Stimulated activated naive CD8-positive, alpha-beta T cell treated with anti-CD3 and anti-CD28 coated beads, Interleukin-15, amount 100 ng/mL, for 72 hours (primary cell): ENCODE results near the gene HSDL1.

Source experiments
- ATAC-seq: fragments of 150-1000 bp; cut with Tn5 transposase; 2 replicates; pipeline ENCODE4 v1.10.0; 2021; ENCODE audit warnings: mild to moderate bottlenecking, moderate library complexity
- DNase-seq, 2 donors: peaks; one replicate each; pipeline ENCODE4 v3.0.0; 2021 to 2022
- H3K27ac Mint-ChIP-seq, 2 donors: one replicate each; pipeline ENCODE4 v1.8.0; 2022; ENCODE audit warnings: mild to moderate bottlenecking in 2 of 2, mixed read lengths in 2 of 2, moderate library complexity in 2 of 2
- H3K27me3 Mint-ChIP-seq: one replicate; pipeline ENCODE4 v1.8.0; 2022; ENCODE audit warnings: mixed read lengths
- H3K4me1 Mint-ChIP-seq: one replicate; pipeline ENCODE4 v1.8.0; 2022; ENCODE audit warnings: mild to moderate bottlenecking, mixed read lengths
- H3K4me3 Mint-ChIP-seq, 2 donors: one replicate each; pipeline ENCODE4 v1.8.0; 2022; ENCODE audit warnings: mild to moderate bottlenecking in 2 of 2, mixed read lengths in 2 of 2, moderate library complexity in 1 of 2
- H3K9me3 Mint-ChIP-seq, 2 donors: one replicate each; pipeline ENCODE4 v1.8.0; 2022; ENCODE audit warnings: mixed read lengths in 2 of 2

HSDL1 gene

GRCh38 chr16:84144859-84145639 is at the start of gene HSDL1, which contains the start of gene DNAAF1:
HSDL1 (minus strand) TSS chr16:84145177; CDS start chr16:84131321, 13,856 bp downstream.
DNAAF1 (plus strand) TSS chr16:84145308; CDS start chr16:84145441, 133 bp downstream.
- ATAC-seq (peak; percentile 84), DNase-seq (peak; percentile 90 to 94)
- Mint-ChIP-seq H3K9me3 (no peaks in the 10 kb centered on the region), H3K27ac (peak within 1 kb of the TSS; percentile 70 to 92), H3K4me1 (peaks cover 28% of the 10 kb centered on the region), H3K4me3 (peak within 1 kb of the TSS; percentile 87 to 98), H3K27me3 (peaks cover 9% of the 10 kb centered on the region)

- Mint-ChIP-seq H3K4me3 (peak overlapping the region; percentile 77 to 84), H3K27me3 (no peaks in the 10 kb centered on the region), H3K4me1 (peaks cover 24% of the 10 kb centered on the region), H3K27ac (peak overlapping the region; percentile 89 to 94), H3K9me3 (no peaks in the 10 kb centered on the region)
- DNase-seq (no peak), ATAC-seq (peak; percentile 16)
Measured at GRCh38 chr16:84194018-84194417, 49.0 kb upstream of the HSDL1 start.

GRCh38 chr16:84193480-84193879 is 48.5 kb upstream of the HSDL1 start:
- Mint-ChIP-seq H3K9me3 (no peaks in the 10 kb centered on the region), H3K4me1 (peaks cover 24% of the 10 kb centered on the region), H3K4me3 (peak overlapping the region; percentile 77 to 84), H3K27ac (peak overlapping the region; percentile 89 to 94), H3K27me3 (no peaks in the 10 kb centered on the region)
- peak; percentile 35 for ATAC-seq
- DNase-seq: peak; percentile 11 to 28

- H3K4me3 Mint-ChIP-seq: no peak overlapping the region
- ATAC-seq: no peak
- H3K27ac Mint-ChIP-seq: no peak overlapping the region
- no peaks in the 10 kb centered on the region for H3K27me3 Mint-ChIP-seq
- no peak for DNase-seq
- H3K4me1 Mint-ChIP-seq: peaks cover 30% of the 10 kb centered on the region
- H3K9me3 Mint-ChIP-seq: no peaks in the 10 kb centered on the region
Measured at GRCh38 chr16:84191466-84191865, 46.5 kb upstream of the HSDL1 start.

GRCh38 chr16:84190731-84191388 is 45.9 kb upstream of the HSDL1 start, which contains the start of gene ADAD2:
ADAD2 (plus strand) TSS chr16:84191157; CDS start chr16:84191231, 74 bp downstream.
- Mint-ChIP-seq H3K4me3 (no peak within 1 kb of the TSS), H3K27me3 (no peaks in the 10 kb centered on the region), H3K9me3 (no peaks in the 10 kb centered on the region), H3K27ac (no peak within 1 kb of the TSS), H3K4me1 (peaks cover 34% of the 10 kb centered on the region)
- ATAC-seq: no peak
- DNase-seq: peak in 1 of 2 donors; percentile 16

- no peaks in the 10 kb centered on the region for H3K9me3 Mint-ChIP-seq
- no peaks in the 10 kb centered on the region for H3K27me3 Mint-ChIP-seq
- H3K4me3 Mint-ChIP-seq: peak within 1 kb of the TSS; percentile 94 to 98
- peaks cover 37% of the 10 kb centered on the region for H3K4me1 Mint-ChIP-seq
- ATAC-seq (peak; percentile 92), DNase-seq (peak; percentile 93 to 94)
- H3K27ac Mint-ChIP-seq: peak within 1 kb of the TSS; percentile 96 to 98
Measured at GRCh38 chr16:84186685-84187437, 41.9 kb upstream of the HSDL1 start, which contains the start of gene TAF1C. TAF1C (minus strand) TSS chr16:84187057; CDS start chr16:84184988, 2,069 bp downstream.

GRCh38 chr16:84184775-84185174 is 39.8 kb upstream of the HSDL1 start:
- Mint-ChIP-seq H3K27me3 (no peaks in the 10 kb centered on the region), H3K4me1 (peaks cover 37% of the 10 kb centered on the region), H3K27ac (peak overlapping the region; percentile 10 to 38), H3K9me3 (no peaks in the 10 kb centered on the region), H3K4me3 (peak overlapping the region; percentile 46 to 98)
- ATAC-seq: no peak
- no peak for DNase-seq

- DNase-seq (no peak), ATAC-seq (no peak)
- no peaks in the 10 kb centered on the region for H3K27me3 Mint-ChIP-seq
- no peak overlapping the region for H3K4me3 Mint-ChIP-seq
- H3K9me3 Mint-ChIP-seq: no peaks in the 10 kb centered on the region
- H3K4me1 Mint-ChIP-seq: peaks cover 37% of the 10 kb centered on the region
- peak overlapping the region in 1 of 2 donors; percentile 69 for H3K27ac Mint-ChIP-seq
Measured at GRCh38 chr16:84183911-84184591, 39.1 kb upstream of the HSDL1 start.

GRCh38 chr16:84183572-84183875 is 38.5 kb upstream of the HSDL1 start:
- no peak for ATAC-seq
- no peaks in the 10 kb centered on the region for H3K27me3 Mint-ChIP-seq
- H3K27ac Mint-ChIP-seq: no peak overlapping the region
- H3K9me3 Mint-ChIP-seq: no peaks in the 10 kb centered on the region
- peaks cover 40% of the 10 kb centered on the region for H3K4me1 Mint-ChIP-seq
- no peak overlapping the region for H3K4me3 Mint-ChIP-seq
- DNase-seq: no peak

GRCh38 chr16:84182680-84183571 is 37.9 kb upstream of the HSDL1 start:
- peaks cover 46% of the 10 kb centered on the region for H3K4me1 Mint-ChIP-seq
- H3K27ac Mint-ChIP-seq: peak overlapping the region in 1 of 2 donors; percentile 60
- DNase-seq: no peak
- H3K27me3 Mint-ChIP-seq: no peaks in the 10 kb centered on the region
- no peak overlapping the region for H3K4me3 Mint-ChIP-seq
- ATAC-seq: no peak
- no peaks in the 10 kb centered on the region for H3K9me3 Mint-ChIP-seq

GRCh38 chr16:84182104-84182503 is 37.1 kb upstream of the HSDL1 start:
- Mint-ChIP-seq H3K27me3 (no peaks in the 10 kb centered on the region), H3K9me3 (no peaks in the 10 kb centered on the region), H3K4me1 (peaks cover 50% of the 10 kb centered on the region), H3K4me3 (no peak overlapping the region), H3K27ac (peak overlapping the region in 1 of 2 donors; percentile 19)
- no peak for DNase-seq
- no peak for ATAC-seq

- H3K4me3 Mint-ChIP-seq: no peak overlapping the region
- H3K4me1 Mint-ChIP-seq: peaks cover 44% of the 10 kb centered on the region
- peak overlapping the region in 1 of 2 donors; percentile 78 for H3K27ac Mint-ChIP-seq
- DNase-seq (no peak), ATAC-seq (no peak)
- H3K27me3 Mint-ChIP-seq: no peaks in the 10 kb centered on the region
- no peaks in the 10 kb centered on the region for H3K9me3 Mint-ChIP-seq
Measured at GRCh38 chr16:84181144-84181915, 36.4 kb upstream of the HSDL1 start.

- H3K27me3 Mint-ChIP-seq: no peaks in the 10 kb centered on the region
- H3K4me3 Mint-ChIP-seq: no peak overlapping the region
- H3K27ac Mint-ChIP-seq: peak overlapping the region in 1 of 2 donors; percentile 78
- H3K9me3 Mint-ChIP-seq: no peaks in the 10 kb centered on the region
- H3K4me1 Mint-ChIP-seq: peaks cover 38% of the 10 kb centered on the region
- no peak for DNase-seq
- ATAC-seq: no peak
Measured at GRCh38 chr16:84180519-84181140, 35.7 kb upstream of the HSDL1 start.
